Measurements from ENCODE around the gene C2.

DNA sequence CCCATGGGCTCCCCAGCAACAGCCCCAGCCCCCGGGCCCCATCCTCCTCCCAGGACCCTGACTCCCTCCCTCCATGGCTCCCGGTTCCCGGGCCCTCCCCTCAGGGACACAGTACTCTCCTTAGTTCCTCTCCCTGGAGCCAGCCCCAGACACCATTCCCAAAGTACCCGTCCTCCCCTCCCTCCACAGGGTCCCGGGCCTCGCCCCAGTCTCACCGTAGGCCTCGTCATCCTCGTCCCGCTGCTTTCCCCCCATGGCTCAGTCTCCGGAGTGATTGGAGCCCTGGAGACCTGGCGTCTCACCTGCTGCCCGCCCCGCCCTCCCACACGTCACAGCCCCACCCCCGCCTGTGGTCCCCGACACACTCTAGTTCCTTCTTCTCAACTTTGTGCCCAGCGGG is 48.8 kb upstream of the C2 start, which contains the start of gene SLC44A4:
- no peak for TF ChIP-seq EZH2 (IDR thresholded peaks at IDR 0.05; ENCODE audit: borderline replicate concordance, insufficient read depth, low read depth, low read length, poor library complexity, severe bottlenecking)
- TF ChIP-seq, protein P1, sequence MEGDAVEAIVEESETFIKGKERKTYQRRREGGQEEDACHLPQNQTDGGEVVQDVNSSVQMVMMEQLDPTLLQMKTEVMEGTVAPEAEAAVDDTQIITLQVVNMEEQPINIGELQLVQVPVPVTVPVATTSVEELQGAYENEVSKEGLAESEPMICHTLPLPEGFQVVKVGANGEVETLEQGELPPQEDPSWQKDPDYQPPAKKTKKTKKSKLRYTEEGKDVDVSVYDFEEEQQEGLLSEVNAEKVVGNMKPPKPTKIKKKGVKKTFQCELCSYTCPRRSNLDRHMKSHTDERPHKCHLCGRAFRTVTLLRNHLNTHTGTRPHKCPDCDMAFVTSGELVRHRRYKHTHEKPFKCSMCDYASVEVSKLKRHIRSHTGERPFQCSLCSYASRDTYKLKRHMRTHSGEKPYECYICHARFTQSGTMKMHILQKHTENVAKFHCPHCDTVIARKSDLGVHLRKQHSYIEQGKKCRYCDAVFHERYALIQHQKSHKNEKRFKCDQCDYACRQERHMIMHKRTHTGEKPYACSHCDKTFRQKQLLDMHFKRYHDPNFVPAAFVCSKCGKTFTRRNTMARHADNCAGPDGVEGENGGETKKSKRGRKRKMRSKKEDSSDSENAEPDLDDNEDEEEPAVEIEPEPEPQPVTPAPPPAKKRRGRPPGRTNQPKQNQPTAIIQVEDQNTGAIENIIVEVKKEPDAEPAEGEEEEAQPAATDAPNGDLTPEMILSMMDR (IDR thresholded peaks at IDR 0.05), result no peak

Measured in B cell (primary cell).